Activated T-helper 1 cell treated with Interleukin-2 at 50 U/mL for 16 hours (primary cell): ENCODE measurements around the gene ZC3H18.

ENCODE experiments used
- DNase-seq: peaks from one replicate; pipeline ENCODE4 v3.0.0-alpha.2; 2020; ENCODE audit warnings: low read depth

ZC3H18 gene

DNA sequence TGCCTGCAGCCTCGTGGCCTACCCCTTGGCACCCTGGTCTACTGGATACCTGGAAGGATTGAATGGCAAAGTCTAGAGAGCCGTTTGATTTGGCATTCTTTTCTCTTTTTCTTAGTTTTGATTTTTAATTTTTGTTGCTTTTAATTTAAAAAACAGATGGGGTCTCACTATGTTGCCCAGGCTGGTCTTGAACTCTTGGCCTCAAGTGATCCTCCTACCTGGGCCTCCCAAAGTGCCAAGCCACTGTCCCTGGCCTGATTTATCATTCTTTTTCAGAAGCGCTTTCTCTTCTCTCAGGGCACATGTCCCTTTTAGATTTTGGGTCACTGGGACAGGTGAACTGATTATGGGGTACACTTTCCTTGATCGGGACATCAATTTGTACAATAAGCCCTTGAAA, 10.8 kb downstream of the ZC3H18 start:
- no peak for DNase-seq

DNA sequence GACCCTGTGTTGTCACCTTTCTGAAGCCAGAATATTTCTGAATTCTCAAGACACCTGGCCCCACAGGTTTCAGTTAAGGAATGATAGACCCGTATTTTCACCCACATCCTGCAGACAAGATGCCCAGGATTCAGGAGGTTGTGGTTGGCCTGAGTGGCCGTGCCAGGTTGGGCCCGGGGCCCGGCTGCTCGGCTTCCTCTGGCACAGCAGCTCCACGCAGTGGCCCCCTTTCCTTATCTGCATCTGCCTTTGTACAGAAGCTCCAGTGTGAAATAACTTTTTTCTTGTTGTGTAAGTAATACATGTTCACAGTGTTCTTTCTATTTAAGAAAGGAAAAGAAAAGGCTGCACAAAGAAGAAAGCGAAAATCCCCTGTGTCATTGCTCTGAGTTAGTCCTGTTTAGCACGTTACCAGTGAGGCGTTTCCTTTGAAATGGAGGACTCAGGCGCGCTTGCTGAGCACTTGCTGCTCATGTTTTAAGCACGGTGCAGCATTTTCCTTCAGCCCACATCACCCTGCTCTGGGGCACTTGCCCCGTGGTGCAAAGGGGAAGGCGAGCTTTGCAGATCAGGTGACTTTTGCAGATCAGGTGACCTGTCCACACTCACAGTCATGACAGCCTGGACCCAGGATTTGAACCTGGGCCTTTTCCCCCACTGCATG, 12.8 kb downstream of the ZC3H18 start:
- DNase-seq, result no peak

DNA sequence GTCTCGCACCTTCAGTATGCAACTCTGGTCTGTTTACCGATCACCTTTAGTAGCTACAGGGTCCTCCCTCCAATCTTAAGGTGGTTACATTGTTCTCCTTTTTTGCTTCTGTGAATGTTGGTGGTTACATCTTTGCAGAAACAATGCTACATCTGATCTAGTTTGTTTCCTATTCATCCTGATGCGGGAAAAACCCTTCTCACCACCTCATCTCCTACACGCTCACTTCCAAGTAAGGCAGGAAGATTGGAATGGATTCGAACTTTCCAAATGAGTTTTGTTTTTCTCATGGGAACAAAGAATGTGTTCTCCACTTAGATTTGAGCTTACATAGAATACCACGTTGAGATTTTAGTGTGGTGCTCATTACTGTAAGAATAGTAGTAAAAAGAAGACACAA, 14.5 kb downstream of the ZC3H18 start:
- DNase-seq, result no peak

DNA sequence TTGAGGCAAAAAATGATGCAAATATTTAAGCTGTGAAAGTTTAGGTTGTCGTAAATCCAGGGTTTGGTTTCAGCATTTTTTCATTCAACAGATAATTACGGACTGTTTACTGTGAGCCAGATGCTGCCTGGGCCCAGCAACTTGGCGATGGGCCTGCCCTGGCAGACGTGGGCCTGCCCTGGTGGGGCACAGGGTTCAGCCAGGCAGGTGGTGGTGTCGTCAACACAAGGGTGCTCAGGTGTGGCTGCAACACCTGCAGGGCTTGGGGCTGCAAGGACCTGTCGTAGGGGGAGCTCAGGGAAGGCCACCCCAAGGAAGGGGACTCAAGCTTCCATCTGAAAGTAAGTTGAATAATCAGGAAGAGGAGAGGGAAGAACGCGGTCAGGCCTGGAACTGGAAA, 15.1 kb downstream of the ZC3H18 start:
- no peak for DNase-seq

DNA sequence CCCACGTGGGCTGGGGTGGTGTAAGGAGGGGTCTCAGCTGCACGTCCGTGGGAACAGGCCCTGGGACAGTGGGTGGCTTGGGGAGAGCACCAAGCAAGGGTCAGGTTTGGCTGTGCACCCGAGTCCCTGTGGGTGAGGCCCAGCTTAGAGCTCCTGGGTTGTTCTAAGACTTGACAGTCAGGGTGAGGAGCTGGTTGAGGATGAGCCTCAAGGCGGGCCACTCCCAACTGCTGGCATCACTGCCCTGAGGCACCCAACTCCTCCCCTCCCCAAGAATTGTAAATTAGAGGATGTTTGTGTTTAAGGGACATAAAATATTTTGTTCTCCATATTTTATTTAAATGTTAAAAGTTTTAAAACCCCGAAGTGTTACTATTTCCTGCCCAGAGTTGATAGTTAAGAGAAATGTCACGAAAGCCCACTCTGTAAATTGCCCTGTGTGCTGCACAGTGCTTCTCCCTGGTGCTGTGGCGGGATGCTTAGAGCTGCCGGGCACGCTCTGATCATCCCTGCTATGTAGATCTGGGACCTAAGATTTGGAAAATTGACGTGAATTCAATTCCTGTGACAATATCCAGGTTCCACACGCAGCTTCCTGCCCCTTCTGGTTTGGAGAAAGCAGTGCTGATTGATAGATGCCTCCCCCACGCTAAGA, 15.9 kb downstream of the ZC3H18 start:
- DNase-seq, result no peak

DNA sequence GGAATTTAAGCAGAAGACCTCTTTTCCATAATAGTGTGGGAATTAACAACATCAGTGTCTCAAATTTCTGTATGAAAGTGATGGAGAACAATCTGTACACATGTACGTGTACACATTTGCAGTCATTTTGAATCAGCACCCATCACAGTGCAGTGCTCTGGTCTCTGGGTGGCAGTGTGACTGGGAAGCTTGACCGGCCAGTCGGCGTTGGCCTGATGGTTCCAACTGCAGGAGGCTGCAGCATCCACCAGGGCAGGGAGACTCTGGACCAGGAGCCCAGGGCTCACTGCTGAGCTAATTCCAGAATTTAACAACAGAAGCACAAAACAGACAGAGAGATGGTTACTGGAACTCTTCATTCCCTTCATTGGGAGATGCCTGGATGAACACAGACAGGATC, 17.9 kb downstream of the ZC3H18 start:
- DNase-seq, result no peak

DNA sequence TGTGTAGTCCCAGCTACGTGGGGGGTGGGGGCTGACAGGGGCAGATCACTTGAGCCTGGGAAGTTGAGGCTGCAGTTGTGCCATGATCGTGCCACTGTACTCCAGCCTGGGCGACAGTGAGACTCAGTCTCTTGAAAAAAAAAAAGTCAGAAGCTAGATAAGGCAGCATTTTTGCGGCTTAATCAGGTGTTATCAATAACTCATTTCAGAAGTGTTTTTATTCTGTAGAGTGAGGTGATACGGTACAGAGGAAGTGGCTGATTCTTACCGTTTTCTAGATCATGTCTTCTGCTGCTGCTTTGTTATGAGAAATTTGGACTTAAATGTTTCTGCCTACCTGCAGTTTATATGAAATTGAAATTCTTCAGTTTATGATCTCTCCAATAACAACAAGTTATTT, 18.6 kb downstream of the ZC3H18 start:
- no peak for DNase-seq

DNA sequence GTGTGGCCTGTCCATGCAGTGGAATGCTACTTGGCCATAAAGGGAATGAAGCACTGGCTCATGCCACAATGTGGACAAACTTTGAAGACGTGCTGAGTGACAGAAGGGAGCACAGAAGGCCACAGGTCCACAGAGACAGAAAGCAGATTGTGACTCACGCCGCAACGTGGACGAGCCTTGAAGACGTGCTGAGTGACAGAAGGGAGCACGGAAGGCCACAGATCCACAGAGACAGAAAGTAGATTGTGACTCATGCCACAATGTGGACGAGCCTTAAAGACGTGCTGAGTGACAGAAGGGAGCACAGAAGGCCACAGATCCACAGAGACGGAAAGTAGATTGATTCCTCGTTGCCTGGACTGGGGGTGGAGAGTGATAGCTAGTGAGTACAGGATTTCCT, 19.2 kb downstream of the ZC3H18 start:
- no peak for DNase-seq

DNA sequence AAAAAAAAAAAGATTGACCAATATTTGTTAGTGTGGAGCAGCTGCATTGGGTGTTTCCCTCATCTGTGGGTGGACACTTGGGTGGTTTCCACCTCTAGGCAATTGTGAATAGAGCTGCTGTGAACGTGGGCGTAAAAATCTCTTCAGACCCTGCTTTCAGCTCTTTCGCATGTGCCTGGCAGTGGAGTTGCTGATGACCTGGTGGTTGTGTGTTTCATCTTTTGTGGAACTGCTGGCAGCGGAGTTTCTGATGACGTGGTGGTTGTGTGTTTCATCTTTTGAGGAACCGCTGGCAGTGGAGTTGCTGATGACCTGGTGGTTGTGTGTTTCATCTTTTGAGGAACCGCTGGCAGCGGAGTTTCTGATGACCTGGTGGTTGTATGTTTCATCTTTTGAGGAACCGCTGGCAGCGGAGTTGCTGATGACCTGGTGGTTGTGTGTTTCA, 21.4 kb downstream of the ZC3H18 start:
- no peak for DNase-seq

DNA sequence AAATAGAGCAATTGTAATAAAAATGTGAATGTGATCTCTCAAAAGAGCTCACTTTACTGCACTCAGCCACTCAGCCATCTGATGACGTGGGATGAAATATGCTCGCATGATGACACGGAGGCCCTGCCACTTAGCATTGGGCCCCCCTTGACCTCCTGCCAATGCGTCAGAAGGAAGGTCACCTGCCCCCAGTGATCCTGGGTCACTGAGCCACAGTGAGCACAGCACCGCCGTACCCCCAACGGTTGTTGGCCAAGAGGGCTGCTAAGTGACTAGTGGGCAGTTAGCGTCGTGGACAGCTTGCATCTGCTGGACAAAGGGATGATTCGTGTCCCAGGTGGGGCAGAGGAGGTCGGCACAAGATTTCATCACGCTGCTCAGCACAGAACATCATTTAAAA, 22.9 kb downstream of the ZC3H18 start:
- no peak for DNase-seq

DNA sequence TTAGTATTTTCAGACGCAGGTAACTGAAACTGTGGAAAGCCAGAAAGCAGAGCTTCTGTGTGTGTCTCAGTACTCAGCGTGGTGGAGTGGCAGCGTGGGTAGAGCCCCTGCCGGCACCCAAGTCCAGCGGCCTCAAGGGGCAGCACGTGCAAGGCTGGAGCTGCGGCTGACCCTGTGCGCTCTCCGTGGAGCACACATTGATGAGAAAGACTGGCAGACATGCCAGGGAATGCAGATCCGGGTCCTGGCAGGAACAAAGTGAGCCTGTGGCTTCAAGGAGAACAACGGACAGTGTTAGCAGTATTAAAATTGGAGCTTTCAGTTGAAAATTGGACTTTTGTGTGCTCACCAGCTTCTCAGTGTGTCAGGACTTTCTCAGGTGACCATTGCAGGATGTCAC, 23.3 kb downstream of the ZC3H18 start:
- no peak for DNase-seq

DNA sequence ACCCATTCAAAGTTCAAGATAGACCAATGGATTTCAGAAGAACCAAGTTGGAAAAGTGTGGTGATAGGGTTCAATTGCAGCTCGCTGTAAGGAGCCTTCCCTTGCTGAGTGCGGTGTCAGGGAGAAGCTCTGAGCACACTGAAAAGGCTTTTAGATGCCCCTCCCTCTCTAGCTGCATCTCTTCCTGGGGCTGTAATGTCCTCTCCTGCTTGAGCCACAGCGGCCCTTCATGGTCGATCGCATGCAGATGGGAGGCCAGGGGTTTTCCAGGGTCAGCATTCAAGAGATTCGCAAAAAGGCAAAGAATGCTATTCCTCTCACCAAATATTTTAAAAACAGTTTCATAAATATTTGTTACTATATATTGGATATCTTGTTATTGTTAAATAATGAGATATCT, 23.7 kb downstream of the ZC3H18 start:
- DNase-seq, result no peak

DNA sequence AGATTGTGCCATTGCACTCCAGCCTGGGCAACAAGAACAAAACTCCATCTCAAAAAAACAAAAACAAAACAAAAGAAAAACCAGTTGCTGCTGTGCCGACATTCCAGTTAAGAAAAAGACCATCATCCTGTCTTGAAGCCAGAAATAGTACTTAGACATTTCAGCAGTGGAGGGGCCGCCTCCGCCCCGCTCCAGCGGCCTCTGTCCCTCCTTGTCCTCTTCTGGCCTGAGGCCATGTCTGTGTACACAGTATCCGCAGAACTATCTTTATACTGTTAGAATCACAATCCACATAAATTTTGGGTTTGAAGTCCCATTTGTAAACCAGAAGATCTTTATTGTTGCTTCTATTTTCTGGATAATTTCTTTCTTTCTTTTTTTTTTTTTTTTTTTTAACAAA, 24.9 kb downstream of the ZC3H18 start:
- no peak for DNase-seq

DNA sequence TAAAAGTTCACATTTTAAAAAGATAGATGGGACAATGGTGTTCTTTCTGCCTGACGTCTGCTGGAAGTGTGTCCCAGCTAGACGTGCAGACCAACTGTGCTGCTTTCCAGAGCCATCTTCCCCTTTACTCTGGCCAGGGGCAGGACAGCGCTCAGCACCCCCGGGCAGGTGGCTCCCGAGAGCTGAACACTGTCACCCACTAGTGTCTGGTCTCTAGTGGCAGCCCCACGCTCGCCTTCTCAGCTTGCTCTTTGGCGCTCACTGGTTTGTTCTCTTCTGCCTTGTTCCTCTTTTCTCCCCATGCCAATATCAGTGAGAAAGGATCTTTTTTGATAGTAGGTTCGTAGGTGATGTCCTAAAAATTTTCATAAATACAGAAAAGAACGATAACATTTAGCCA, 25.7 kb downstream of the ZC3H18 start:
- no peak for DNase-seq

DNA sequence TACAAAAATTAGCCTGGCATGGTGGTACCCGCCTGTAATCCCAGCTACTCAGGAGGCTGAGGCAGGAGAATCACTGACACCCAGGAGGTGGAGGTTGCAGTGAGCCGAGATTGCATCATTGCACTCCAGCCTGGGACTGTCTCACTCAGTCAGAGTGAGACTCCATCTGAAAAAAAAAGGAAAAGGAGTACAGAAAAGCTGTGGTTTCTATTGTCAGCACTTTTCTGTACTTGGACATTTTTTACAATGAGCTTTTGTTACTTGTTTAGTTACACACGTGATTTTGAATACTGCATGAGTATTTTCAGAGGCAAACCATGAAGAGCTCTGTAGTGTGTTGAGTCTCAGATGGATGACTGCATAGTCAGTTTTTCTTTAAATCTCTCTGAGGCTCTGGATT, 26.3 kb downstream of the ZC3H18 start:
- DNase-seq, result no peak

DNA sequence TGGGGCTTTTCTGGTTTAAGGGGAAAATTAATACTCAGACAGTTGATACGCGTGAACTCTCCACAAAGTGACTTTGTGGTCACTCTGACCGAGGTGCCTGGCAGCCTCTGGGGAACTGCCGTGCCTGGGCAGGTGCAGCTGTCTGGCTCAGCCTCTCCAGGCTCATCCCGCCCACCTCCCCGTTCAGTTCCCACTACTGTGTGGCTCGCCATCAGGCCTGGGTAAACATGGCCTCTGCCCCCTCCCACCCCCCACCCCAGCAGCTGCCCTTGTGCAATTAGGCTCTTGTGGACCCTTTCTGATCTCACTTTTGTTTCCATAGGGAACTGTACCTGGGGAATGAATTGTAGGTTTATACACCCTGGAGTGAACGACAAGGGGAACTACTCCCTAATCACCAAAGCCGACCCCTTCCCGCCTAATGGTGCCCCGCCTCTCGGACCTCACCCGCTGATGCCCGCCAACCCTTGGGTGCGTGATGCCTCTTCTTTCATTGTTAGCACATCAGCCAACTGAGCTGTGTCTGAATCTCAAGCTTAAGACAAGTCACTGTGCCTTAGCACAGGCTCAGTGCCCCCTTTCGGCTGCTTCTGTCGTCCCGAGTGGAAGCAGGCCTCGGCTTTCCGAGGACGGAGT, 27.8 kb downstream of the ZC3H18 start:
- DNase-seq, result no peak

DNA sequence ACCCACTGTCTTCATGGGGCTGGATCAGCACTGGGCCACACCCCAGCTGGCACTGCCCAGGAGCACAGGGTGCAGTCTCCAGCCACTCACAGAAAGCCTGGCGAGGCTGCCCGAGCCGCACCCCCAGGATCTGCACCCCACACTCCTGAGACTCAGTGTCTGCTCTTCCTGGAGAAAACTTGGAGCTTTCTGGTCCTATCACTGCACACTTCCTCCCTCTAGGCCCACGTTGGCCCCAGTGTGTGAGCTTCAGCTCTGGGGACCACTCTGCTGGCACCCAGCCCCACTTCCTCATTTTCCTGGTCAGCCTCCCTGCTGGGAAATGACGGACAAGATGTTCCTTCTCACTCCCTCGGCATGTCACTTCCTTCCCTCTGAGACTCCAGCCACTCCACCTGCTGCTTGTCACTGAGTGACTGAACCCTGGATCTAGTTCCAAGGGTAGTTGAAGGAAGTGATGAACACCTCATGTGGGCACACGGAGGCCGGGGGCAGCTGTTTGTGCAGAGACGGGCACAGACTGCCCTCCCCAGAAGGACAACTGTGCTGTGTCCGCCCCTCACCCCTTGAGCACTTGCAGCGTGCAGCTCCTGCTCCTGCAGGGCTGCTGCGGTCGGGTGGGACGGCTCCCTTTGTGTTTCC, 29.0 kb downstream of the ZC3H18 start:
- DNase-seq, result no peak

DNA sequence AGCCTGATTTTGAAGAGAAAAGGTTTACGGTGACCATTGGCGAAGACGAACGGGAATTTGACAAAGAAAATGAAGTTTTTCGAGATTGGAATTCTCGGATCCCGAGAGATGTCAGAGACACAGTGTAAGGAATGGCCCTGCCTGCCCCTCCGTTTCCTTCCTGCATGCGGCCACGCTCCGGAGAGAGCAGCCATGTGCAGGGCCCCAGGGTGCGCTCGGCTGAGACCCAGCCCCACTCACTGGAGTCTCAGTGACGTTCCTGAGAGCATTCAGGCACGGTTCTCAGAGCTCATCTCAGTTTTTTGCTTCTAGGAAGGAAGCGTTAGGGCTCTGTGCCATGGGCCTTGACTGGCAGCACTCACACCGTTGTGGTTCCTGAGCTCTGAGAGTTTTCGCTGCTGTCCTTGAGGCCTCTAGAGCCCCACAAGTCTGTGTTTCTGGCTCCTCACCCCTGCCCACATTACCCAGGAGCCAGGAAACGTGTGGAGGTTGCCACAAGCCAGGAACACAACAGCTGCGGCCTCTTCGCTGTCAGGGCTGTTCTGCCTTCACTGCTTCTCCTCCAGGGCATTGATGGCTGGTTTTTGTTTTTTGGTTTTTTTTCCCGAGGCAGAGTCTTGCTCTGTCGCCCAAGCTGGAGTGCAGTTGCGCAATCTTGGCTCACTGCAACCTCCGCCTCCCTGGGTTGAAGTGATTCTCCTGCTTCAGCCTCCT, 29.8 kb downstream of the ZC3H18 start:
- no peak for DNase-seq

DNA sequence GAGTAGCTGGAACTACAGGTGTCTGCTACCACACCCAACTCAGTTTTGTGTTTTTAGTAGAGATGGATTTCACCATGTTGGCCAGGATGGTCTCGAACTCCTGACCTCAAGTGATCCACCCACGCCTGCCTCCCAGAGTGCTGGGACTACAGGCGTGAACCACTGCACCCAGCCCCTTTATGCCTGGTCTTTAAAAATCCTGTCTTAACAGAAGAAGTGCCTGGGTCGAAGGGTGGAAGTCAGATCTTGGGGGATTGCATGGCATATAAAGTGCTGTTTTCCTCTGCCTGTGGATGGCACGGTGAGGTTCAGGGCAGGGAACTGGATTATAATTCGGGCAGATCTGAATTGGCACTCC, 30.3 kb downstream of the ZC3H18 start:
- DNase-seq, result no peak

DNA sequence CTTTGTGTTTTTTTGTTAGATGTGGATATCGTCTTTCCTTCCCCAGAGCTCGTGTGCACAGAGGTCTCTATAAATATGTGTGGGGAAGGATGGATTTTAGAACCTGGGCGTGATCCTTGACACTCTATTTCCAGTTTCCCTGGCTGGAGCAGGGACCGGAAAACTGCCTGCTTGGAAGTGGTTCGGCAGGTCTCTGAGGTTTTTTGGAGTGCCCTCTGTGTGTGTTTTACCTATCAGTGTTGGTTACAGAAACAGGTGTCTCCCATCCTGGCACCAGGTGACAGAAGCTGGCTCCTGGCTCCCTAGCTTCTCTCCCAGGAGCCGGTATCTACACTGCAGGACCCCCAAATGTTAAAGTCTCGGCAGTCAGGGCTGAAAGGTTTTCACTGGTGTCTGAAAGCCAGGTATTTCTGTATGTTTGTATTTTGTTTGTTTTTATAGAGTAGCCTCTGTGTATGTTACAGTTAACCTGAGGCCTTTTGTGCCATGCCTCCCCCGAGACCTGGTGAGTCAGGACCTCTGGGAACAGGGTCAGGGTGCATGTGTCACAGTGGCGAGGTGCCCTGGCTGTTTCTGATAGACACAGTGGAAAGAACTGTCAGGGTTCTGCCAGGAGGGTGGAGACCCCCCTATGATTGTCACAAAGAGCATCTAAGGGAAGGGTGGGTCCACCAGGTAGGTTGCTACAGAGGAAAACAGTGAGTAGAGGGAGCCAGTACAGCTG, 31.3 kb downstream of the ZC3H18 start:
- no peak for DNase-seq

DNA sequence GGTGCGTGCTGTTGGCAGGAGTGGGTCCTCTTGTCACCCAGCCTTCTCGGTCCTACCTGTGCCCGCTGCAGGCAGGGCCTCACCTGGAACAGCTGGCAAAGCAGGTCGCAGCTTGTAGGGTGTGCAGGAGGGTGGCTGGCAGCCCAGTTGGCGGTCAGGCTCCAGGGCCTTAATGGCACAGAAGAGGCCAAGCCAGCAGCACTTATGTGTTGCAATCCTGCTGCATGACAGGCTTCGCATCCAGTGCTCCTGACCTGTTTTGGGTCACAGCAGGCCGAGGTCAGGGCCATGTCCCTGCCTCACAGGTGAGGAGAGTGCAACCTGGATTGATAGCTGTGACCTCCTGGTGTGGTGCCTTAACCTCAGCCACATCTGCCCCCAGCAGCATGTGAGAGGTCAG, 31.9 kb downstream of the ZC3H18 start:
- no peak for DNase-seq
